Retina (tissue), 1 donor: Measurements from ENCODE around the gene ATXN1.

Experiments
- DNase-seq: peaks from one replicate; pipeline ENCODE4 v3.0.0-alpha.2; 2016

The ATXN1 gene

DNA sequence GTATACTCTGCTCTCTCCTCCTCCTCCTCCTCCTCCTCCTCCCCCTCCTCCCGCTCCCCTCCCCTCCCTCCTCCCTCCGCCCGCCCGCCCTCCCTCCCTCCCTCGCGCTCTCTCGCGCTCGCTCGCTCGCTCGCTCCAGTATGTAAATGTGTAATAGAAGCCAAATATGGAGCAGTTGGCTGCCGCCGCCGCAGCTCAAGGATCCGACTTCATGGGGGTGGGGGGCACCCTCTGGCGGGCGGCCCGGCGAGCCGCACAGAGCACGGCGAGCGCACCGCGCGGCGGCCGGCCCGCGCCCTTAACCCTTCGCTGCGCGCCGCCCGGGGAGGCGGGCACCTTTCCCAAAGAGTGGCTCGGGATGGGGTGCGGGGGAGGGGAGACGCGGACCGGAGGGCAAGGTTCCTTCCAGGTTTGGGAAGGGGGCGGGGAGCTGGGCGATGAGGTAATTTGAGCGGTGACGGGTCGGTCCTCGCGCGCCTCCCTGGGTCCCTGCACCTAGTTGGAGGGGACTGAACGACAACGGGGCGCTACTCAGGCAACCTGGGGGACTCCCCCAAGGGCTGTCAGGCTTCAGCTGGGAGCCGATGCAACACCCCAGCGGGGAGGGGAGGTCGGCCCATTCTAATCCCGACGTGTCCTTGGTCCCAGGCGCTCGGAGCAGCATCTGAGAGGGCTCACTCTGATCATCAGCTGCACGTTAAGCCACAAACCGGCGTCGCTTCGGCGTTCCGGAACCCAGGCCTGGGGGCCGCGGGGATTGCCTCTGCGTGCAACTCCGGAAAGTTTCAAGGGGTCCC is 409 bp upstream of the ATXN1 start:
- peak; percentile 89 for DNase-seq

DNA sequence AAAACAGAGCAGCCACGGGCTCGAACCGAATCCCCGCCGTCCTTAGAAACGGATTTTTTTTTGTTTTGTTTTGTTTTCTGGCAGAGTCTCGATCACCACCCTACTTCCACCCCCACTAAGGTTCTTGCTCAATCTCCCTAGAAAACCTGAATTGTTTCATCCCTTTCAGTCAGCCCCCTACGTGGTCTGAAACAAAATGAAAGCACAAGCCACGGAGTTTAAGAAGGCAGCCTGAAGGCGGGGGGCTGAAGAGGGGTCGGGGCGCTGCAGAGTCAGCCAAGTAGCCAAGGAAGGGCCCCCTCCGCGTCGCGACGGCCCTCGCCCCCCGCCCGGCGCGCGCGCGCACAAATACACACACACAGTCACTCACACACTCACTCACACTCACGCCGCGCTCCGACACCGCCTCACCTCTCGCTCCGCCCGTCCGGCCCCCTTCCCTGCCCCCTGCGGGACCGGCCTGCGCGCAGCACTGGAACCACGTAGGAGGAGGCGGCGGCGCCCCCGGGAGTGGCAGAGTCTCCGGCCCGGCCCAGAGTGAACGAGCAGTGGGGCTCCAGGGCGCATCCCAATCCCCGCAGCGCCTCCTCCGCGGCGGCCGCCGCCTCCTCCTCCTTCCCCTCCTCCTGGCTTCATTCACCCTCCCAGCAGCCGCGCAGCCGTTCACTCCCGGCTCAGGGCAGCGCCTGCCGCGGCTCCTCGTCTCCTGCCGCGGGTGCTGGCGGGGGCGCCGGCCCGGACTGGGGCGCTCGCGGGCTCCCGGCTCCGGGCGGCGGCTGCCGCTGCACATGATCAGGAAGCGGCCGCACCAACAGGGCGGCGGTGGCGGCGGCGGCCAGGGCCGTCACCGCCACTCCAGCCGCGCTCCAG is 1.4 kb downstream of the ATXN1 start:
- peak; percentile 94 for DNase-seq

GRCh38 chr6:16759181-16759645 is 2.0 kb downstream of the ATXN1 start:
- DNase-seq = no peak

DNA sequence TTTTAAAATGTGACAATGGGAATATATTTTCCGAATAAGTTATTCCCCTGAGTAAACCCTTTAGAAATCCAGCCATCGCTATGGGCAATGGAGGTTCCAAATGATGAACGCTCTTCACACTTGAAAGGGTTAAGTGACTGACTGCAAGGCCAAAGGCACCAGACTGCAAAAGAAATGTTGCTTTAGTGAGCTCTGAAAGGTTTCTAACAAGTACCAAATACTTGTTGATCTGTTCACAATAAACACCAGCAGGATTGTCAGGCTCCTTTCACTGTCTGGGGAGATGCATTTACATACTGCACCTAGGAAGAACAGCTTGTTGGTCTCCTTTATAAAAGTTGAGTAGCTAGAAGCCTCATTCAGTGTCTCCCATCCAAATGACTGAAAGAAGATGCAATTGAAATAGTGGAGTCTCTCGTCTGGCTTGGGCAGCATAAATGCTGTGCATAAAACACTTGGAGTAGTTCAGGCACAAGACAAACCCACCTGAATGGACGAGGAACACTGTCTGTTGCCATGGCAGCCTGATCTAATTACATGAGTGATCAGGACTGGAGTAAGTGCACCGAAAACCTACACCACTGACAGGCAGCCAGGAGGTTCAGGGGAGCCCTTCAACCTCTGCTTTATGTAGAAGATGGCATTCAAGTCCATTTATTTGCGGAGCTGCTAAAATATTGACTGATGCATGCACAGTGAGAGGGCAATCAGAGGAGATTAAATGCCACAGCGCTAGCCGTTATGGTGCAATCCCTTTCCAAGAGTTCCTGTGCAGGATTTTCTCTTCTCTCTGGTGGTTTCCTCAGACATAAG is 2.9 kb downstream of the ATXN1 start:
- DNase-seq = peak; percentile 56

DNA sequence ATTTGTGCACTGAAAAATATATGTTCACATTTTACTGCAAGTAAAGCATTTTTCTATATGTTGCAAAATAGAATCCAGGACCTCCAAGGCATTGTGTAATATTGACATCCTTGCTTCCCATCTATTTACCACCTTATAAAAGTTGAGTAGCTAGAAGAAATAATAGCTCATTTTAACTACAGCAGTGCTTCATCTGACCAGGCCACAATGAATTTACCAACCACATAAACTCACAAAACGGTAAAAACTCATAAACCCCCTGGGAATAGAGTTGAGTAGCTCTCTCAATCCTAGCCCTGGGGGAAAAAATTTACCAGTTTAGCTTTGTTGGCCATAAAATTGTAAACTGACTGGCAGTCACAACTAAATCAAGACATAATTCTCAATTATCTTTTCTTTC is 3.9 kb downstream of the ATXN1 start:
- DNase-seq = no peak

DNA sequence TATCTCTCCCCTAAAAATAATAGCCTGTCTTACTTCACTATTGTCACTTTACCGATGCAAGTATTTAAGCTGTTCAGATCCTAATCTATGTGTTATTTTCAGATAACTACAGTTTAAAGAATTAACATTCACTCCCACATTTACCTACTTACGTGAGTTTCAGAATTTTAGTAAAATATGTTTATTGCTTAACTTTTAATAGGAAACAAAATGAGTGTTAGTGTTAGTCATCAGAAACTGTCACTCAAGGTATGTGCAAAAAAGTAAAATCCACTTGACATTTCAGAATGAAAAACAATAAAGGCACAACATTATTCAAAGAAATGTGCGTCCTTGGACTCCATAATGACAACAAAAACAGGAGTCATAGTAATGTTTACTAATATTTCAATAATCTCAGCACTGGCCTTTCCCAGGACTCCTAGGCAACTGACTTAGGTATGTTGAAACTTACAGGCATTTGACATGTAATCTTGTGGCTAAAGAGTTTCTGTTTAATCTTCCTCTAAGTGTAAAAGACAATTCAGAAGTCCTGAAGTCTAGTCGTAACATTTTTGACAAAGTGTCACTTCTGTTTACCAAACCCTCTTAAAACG is 4.5 kb downstream of the ATXN1 start:
- DNase-seq = no peak

GRCh38 chr6:16755544-16755943 is 5.7 kb downstream of the ATXN1 start:
- DNase-seq = no peak

- DNase-seq = no peak
Measured at GRCh38 chr6:16754876-16755275, 6.4 kb downstream of the ATXN1 start.

DNA sequence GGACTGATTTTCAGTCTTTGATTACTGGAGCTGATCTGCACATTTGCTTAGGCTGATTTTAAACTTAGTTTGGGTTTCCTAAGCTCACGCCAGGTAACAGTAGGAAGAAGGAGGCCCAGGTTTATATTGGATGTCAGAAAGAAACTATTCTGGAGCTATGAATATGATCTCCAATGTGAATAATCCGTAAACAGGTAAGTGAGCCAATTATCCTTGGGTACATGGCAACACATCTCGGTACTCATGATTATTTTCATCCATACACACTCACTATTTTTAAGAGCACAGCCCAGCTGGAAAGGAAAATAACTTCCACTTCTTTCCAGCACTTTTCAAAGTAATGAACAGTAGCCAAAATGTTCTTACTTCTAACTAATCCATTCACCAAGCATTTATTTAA is 7.0 kb downstream of the ATXN1 start:
- DNase-seq = no peak

DNA sequence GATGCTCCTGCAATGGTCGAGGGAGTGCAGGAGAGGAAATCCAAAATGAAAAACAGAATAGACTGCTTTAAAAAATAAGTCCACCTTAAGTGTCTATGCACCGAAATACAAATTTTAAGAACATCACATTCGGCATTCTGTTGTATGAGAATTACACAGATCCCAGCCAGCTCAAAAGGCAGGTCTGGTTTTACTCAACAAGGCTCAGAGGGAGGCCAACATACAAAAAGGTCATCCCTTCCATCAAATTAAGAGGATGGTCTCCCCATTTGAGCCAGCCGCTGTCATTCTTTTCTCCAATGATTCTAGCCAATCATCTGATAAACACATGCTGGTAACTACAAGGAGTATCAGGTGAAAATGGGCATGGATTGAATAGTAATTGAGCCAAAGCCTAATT is 7.9 kb downstream of the ATXN1 start:
- DNase-seq = no peak

DNA sequence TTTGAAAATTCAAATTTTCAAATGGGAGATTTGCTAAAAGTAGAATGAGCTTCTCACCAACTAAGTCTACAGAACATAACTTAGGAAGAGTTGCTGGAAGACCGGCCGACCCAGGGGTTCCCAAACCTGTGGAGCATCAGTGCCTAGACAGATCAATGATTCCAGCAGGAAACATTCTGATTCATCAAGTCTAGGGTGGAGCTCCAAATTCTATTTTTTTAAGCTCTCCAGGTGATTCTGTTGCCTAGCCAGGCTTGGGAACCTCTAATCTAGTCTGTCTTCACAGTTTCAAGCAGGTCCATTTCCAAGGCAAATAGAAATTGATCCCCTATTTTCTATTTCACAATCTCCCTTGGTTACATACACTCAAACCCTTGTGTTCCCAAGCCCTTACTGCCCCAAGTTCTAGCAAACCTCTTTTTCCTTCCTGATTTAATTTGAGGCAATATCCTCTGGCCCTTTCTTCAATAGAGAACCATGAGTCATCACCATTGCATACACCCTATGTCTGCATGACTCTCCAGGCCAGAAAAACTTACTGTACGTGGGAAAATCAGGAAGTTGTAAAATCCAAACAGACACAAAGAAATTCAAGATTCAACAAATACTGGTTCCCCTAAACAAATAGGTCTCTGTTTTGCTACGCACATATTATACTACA is 8.9 kb downstream of the ATXN1 start:
- DNase-seq = no peak

GRCh38 chr6:16751251-16751946 is 9.9 kb downstream of the ATXN1 start:
- DNase-seq = no peak

DNA sequence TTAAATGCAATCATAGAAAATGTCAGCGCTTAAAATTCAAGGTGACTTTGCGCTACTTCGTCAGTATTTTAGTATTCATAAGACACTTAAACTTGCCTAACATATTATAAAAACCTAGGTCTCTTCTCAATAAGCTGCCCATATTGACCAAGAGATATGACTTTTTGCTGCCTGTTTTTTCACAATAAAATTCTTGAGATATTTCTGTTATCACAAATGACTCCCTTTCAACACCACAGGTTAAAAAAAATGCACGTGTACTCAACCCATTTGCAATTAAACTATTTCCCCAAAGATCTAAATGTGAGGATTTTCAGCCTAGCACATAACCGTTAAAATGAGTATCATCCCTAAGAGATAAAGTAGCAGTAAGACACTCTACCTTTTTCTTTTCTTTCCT is 10.7 kb downstream of the ATXN1 start:
- DNase-seq = no peak

DNA sequence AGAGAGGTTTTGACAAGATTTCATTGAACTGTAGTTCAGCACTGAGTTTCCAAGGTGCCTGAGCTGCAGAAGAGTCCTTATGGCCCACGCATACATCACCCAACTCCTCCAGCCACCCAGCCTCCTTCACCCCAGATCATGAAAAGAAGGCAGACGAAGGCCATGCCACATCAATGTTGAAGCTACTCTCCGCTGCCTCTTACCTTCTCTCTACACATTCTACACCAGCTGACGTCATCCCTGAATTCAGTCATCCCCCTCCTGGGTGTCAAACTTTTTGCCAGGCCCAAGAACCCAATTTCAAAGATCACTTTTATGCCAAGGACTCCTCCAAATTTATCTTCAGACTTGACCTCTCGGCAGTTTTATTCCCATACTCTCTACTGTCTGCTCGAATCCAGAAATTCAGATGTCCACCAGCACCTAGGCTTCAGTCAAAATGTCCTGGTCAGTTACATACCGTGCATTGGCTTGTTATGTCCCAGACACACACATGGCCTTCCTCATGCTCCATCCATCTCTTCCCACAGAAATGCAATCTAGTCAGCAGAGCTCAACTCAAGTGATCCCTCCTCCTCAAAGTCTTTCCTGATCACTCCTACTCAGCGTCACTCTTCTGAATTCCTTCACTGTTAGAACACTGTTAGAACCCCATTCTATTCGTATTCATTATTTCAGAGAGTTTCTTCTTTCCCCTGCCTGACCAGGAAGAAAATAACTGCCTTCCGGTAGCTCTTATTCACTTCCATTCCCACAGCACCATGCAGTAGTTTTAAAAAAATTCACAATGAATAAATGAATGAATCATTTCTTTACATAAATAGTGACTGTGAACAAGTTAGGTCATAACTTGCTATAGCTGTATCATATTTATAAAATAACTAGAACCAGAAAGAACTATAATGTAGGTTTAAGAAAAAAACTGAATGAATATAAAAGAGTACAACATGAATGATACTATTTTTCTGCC is 11.5 kb downstream of the ATXN1 start:
- no peak for DNase-seq

DNA sequence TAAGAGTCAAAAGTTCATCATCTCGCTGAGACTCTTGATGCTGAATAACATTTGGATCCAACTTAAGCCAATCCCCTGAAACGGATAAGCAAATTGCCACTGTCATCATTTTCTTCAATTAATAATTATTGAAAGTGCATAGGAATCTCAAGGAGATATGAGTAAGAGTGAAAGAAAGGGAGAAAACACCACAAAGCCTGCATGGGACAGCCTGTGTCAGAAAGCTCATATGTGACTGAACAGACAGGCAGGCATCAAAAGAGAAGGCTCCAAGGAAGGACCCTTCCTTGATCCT is 13.3 kb downstream of the ATXN1 start:
- DNase-seq = no peak

DNA sequence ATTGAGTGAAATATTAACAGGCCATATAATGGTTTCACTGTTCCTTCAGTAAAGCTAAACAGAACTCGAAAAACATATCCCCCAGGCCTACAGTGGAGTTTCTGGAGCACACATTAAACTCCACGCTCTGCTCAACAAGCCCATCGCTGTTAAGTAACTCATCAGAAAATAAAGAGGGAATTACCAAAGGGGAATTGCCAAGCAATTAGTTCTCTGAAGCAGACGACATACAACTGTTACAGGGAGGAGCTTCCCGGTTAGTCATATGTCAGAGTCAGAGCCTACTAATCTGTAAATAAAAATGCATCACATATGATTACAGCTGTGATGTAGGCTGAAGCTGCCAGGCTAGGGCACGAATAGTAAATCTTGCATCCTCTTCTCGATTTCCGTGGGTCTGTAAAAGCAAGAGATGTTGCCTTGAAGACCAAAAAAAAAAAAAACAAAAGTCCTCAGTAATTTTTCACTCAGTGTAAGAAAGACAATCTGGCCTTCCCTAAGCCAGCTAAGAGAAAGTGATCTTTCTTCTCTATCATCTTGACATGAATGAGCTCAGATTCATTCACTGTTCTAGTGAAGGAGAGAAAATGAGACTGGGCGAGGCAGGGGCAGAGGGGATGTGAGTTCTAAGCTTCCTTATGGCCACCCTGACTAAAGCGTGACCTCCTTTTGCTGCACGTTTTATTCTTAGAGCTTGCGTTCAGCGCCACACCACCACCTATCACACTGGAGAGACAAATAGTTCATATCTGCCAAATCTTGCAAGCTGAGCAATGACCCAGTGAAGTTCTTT is 13.8 kb downstream of the ATXN1 start:
- DNase-seq = no peak

DNA sequence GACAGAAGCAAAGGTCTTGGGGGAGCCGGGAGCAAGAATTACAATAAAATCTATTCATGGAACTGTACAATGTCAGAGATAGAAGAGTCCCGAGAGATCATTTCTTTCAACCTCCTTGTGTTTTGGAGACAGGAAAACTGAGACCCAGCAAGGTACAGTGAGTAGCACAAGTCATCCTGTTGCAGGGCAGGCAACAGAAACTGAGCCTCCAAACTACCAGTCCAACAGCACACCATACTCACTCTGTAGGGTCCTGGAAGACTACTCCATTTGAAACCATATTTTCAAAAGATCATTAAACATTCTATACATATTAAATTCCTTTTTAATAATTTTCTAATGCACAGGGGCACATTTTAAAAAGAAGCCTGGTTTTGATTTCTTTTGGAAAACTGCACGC is 14.4 kb downstream of the ATXN1 start:
- DNase-seq = no peak

- DNase-seq = no peak
Measured at GRCh38 chr6:16746401-16746800, 14.9 kb downstream of the ATXN1 start.

DNA sequence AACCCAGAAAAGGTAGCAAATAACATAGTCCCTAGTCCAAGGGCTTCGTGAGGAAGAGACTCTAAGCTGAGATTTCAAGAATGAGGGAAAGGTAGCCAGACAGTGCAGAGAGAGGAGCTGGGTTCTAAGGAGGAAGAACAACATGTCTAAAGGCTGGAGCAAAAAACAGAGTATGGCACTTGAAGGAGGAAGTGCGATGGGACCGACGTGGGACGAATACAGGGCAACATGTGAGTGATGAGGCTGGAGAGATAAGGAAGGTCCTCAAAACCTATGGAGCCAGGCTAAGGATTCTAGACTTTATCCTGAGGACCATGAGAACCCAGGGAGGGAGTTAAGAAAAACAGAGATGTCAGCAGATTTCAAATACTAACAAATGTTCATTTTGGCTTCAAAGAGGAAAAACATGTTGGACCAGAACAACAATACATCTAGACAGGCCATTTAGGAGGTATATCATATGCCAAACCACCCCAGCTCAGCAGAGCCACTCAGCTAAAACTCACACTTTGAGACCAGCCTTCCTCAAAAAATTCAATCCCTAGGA is 17.5 kb downstream of the ATXN1 start:
- no peak for DNase-seq
